ENCODE measurements around the gene KRT16.

DNA sequence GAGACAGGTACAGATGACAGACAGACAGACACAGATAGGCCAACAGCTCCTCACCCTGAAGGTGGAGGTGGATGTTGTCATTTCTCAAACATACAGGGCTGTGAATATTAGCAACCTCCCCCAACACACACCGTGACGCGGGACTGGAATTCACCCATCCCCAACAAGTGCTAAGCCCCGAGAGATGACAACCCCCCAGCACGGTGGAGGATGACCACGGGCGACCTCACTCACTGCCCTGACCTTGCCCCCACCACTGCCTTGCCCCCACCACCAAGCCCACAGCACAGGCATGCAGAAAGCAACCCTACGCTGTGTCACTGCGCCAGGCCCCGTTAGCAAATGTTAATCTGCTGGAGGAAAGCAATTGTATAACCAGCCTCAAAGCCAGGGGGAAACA, 16.7 kb upstream of the KRT16 start:
- TF ChIP-seq, protein P1, sequence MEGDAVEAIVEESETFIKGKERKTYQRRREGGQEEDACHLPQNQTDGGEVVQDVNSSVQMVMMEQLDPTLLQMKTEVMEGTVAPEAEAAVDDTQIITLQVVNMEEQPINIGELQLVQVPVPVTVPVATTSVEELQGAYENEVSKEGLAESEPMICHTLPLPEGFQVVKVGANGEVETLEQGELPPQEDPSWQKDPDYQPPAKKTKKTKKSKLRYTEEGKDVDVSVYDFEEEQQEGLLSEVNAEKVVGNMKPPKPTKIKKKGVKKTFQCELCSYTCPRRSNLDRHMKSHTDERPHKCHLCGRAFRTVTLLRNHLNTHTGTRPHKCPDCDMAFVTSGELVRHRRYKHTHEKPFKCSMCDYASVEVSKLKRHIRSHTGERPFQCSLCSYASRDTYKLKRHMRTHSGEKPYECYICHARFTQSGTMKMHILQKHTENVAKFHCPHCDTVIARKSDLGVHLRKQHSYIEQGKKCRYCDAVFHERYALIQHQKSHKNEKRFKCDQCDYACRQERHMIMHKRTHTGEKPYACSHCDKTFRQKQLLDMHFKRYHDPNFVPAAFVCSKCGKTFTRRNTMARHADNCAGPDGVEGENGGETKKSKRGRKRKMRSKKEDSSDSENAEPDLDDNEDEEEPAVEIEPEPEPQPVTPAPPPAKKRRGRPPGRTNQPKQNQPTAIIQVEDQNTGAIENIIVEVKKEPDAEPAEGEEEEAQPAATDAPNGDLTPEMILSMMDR (optimal IDR thresholded peaks at IDR 0.05 in 1 of 3, IDR thresholded peaks at IDR 0.05 in 1 of 3, conservative IDR thresholded peaks at IDR 0.05 in 1 of 3; ENCODE audit: extremely low read depth in 1 of 3, insufficient read depth in 2 of 3, low read length in 3 of 3): no peak
- TF ChIP-seq EZH2 (IDR thresholded peaks at IDR 0.05; ENCODE audit: low read length): no peak
